Mesenchymal stem cell (in vitro differentiated cells and primary cell): ENCODE results near the gene CAMK1D.

Source experiments
- DNase-seq: peaks from one replicate; pipeline ENCODE4 v3.0.0-alpha.2; 2013
- H2AFZ ChIP-seq: one replicate; pipeline ENCODE4 v1.6.1; 2013; ENCODE audit warnings: low read depth, mild to moderate bottlenecking, control low read depth, inconsistent platforms, low read length, moderate library complexity
- H2AK5ac ChIP-seq: 2 replicates; pipeline ENCODE4 v1.6.1; 2013; ENCODE audit warnings: low read length, moderate library complexity, mild to moderate bottlenecking, inconsistent platforms; ENCODE audit not compliant: severe bottlenecking
- H2BK120ac ChIP-seq: one replicate; pipeline ENCODE4 v1.6.1; 2013; ENCODE audit warnings: low read depth, mild to moderate bottlenecking, inconsistent platforms, low read length, moderate library complexity
- H2BK12ac ChIP-seq, 2 experiments: one replicate each; pipeline ENCODE4 v1.6.1; 2013; ENCODE audit warnings: inconsistent platforms in 2 of 2, low read length in 2 of 2, mild to moderate bottlenecking in 2 of 2, moderate library complexity in 2 of 2, control low read depth in 1 of 2
- H2BK15ac ChIP-seq: one replicate; pipeline ENCODE4 v1.6.1; 2013; ENCODE audit warnings: mild to moderate bottlenecking, low read depth, inconsistent platforms; ENCODE audit not compliant: poor library complexity, severe bottlenecking
- H2BK5ac ChIP-seq: 2 replicates; pipeline ENCODE4 v1.6.1; 2013; ENCODE audit warnings: low read depth, mild to moderate bottlenecking, low read length, control low read depth, inconsistent platforms; ENCODE audit not compliant: poor library complexity, severe bottlenecking
- H3K14ac ChIP-seq, 2 experiments: one replicate each; pipeline ENCODE4 v1.6.1; 2013; ENCODE audit warnings: inconsistent platforms in 2 of 2, low read length in 2 of 2, control low read depth in 1 of 2, mild to moderate bottlenecking in 1 of 2, moderate library complexity in 1 of 2
- H3K18ac ChIP-seq, 2 experiments: one replicate each; pipeline ENCODE4 v1.6.1; 2013; ENCODE audit warnings: inconsistent platforms in 2 of 2, low read length in 2 of 2, control low read depth in 1 of 2, low read depth in 1 of 2, mild to moderate bottlenecking in 1 of 2
- H3K23ac ChIP-seq, 2 experiments: one replicate each; pipeline ENCODE4 v1.6.1; 2013; ENCODE audit warnings: inconsistent platforms in 2 of 2, low read length in 2 of 2, mild to moderate bottlenecking in 2 of 2, moderate library complexity in 2 of 2, control low read depth in 1 of 2
- H3K27ac ChIP-seq: 2 replicates; pipeline ENCODE4 v1.5.1; 2013; ENCODE audit warnings: mild to moderate bottlenecking, moderate library complexity, low read length, control low read depth, inconsistent platforms; ENCODE audit not compliant: poor library complexity, severe bottlenecking
- H3K27me3 ChIP-seq, 2 experiments: 2 replicates each; pipeline versions ENCODE4 v1.6.1 to v1.7.0; 2013; ENCODE audit warnings: low read length in 2 of 2, mild to moderate bottlenecking in 2 of 2, moderate library complexity in 2 of 2, control low read depth in 1 of 2, inconsistent platforms in 1 of 2; ENCODE audit not compliant: control insufficient read depth in 1 of 2, insufficient read depth in 1 of 2
- H3K36me3 ChIP-seq, 2 experiments: 2 replicates each; pipeline versions ENCODE4 v1.6.1 to v1.7.0; 2013; ENCODE audit warnings: low read length in 2 of 2, control low read depth in 1 of 2, inconsistent platforms in 1 of 2, low read depth in 1 of 2, mild to moderate bottlenecking in 1 of 2; ENCODE audit not compliant: insufficient read depth in 2 of 2, control insufficient read depth in 1 of 2
- H3K4ac ChIP-seq, 2 experiments: one replicate each; pipeline ENCODE4 v1.6.1; 2013; ENCODE audit warnings: inconsistent platforms in 2 of 2, low read length in 2 of 2, mild to moderate bottlenecking in 2 of 2, moderate library complexity in 2 of 2, control low read depth in 1 of 2, low read depth in 1 of 2
- H3K4me1 ChIP-seq: 2 replicates; pipeline ENCODE4 v1.6.1; 2013; ENCODE audit warnings: low read depth, low read length, control low read depth; ENCODE audit not compliant: control insufficient read depth, insufficient read depth
- H3K4me2 ChIP-seq: 2 replicates; pipeline ENCODE4 v1.6.1; 2013; ENCODE audit warnings: low read length, mild to moderate bottlenecking, inconsistent platforms; ENCODE audit not compliant: poor library complexity, severe bottlenecking
- H3K4me3 ChIP-seq, 2 experiments: 2 replicates each; pipeline versions ENCODE4 v1.5.1 to v1.7.0; 2013; ENCODE audit warnings: low read length in 2 of 2, mild to moderate bottlenecking in 2 of 2, control low read depth in 1 of 2, low read depth in 1 of 2; ENCODE audit not compliant: insufficient read depth in 1 of 2
- H3K79me1 ChIP-seq: replicated peaks from 2 replicates; pipeline ENCODE4 v1.6.1; 2013; ENCODE audit warnings: mild to moderate bottlenecking, control low read depth, low read length, inconsistent platforms; ENCODE audit not compliant: poor library complexity, severe bottlenecking
- H3K9ac ChIP-seq: 2 replicates; pipeline ENCODE4 v1.7.0; 2013; ENCODE audit warnings: mild to moderate bottlenecking, low read length, moderate library complexity
- H3K9me3 ChIP-seq: 2 replicates; pipeline ENCODE4 v1.7.0; 2013; ENCODE audit warnings: mild to moderate bottlenecking, low read length; ENCODE audit not compliant: control insufficient read depth
- H4K8ac ChIP-seq: one replicate; pipeline ENCODE4 v1.6.1; 2013; ENCODE audit warnings: inconsistent platforms, mild to moderate bottlenecking, low read length, moderate library complexity
- H4K91ac ChIP-seq: one replicate; pipeline ENCODE4 v1.6.1; 2013; ENCODE audit warnings: mild to moderate bottlenecking, low read length, inconsistent platforms
- WGBS: methylation state at CpG from one replicate; pipeline ENCODE4 v1.1.7; 2013; ENCODE audit warnings: mixed read lengths; 5-methylcytosine and 5-hydroxymethylcytosine counted together

Gene CAMK1D

DNA sequence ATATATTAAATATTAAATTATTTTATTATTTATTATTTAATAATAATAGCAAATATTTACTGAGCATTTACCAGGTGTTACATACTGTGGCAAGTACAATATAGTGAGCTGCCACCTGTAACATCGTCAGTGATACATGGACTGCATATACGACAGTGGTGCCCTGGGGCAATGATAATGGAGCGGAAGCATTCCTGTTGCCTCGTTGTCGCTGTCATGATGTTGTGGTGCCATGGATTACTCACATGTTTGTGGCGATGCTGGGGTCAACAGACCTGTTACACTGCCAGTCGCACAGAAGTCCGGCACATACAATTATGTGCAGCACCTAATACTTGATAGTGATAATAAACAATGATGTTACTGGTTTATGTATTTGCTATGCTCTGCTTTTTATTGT is 20.6 kb downstream of the CAMK1D start:
- Histone ChIP-seq H3K23ac (no peak overlapping the region), H3K79me1 (peaks cover 18% of the 10 kb centered on the region), H4K91ac (no peak overlapping the region), H3K9ac (no peak overlapping the region), H2BK15ac (no peak overlapping the region), H3K9me3 (no peaks in the 10 kb centered on the region), H4K8ac (no peak overlapping the region), H3K27ac (no peak overlapping the region), H3K4me1 (peaks cover 8% of the 10 kb centered on the region), H2BK120ac (no peak overlapping the region), H3K4ac (no peak overlapping the region), H3K14ac (no peak overlapping the region), H2BK12ac (no peak overlapping the region), H3K4me3 (no peak overlapping the region), H2AK5ac (no peak overlapping the region), H3K18ac (no peak overlapping the region), H2BK5ac (no peak overlapping the region), H2AFZ (no peak overlapping the region), H3K36me3 (peaks cover 0 to 4% of the 10 kb centered on the region in 2 experiments), H3K4me2 (no peak overlapping the region), H3K27me3 (no peaks in the 10 kb centered on the region)
- DNase-seq, result no peak
- 95% methylated on average over 6 of the region's 8 CpGs for WGBS

DNA sequence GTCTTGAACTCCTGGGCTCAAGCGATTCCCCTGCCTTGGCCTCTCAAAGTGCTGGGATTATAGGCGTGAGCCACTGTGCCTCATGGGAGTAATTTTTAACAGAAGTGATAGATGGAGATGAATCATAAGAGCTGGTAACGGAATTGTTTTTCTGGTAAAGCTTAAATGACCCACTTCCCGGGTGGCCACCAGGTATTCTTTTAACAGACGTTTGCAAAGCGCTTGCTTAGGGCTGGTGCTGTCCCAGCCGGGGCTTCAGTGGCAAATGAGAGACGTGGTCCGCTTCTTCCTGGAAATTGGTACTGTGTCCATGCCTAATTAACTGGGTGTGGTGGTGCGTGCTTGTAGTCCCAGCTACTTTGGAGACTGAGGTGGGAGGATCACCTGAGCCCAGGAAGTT is 23.5 kb downstream of the CAMK1D start:
- Histone ChIP-seq H3K14ac (no peak overlapping the region), H3K23ac (no peak overlapping the region), H3K18ac (no peak overlapping the region), H2BK12ac (no peak overlapping the region), H3K9ac (no peak overlapping the region), H2BK15ac (no peak overlapping the region), H2AFZ (no peak overlapping the region), H3K9me3 (no peaks in the 10 kb centered on the region), H2BK120ac (no peak overlapping the region), H2BK5ac (peak overlapping the region; percentile 35), H4K91ac (no peak overlapping the region), H3K4ac (no peak overlapping the region), H4K8ac (no peak overlapping the region), H3K27me3 (no peaks in the 10 kb centered on the region), H3K4me1 (peaks cover 3% of the 10 kb centered on the region), H3K79me1 (peaks cover 21% of the 10 kb centered on the region), H3K4me3 (no peak overlapping the region), H3K27ac (no peak overlapping the region), H2AK5ac (no peak overlapping the region), H3K36me3 (peaks cover 0 to 4% of the 10 kb centered on the region in 2 experiments), H3K4me2 (no peak overlapping the region)
- no peak for DNase-seq
- 83% methylated on average over 10 of the region's 10 CpGs for WGBS

- H2BK5ac ChIP-seq, result no peak overlapping the region
- H4K8ac ChIP-seq, result no peak overlapping the region
- no peak overlapping the region for H3K18ac ChIP-seq
- H3K27ac ChIP-seq, result no peak overlapping the region
- peak; percentile 39 for DNase-seq
- whole genome bisulfite sequencing, result 73% methylated on average over 11 of the region's 11 CpGs
- no peak overlapping the region for H3K4me3 ChIP-seq
- no peak overlapping the region for H2AK5ac ChIP-seq
- no peak overlapping the region for H4K91ac ChIP-seq
- H3K4me1 ChIP-seq, result peaks cover 5% of the 10 kb centered on the region
- H3K4me2 ChIP-seq, result no peak overlapping the region
- H3K14ac ChIP-seq, result no peak overlapping the region
- peaks cover 23% of the 10 kb centered on the region for H3K79me1 ChIP-seq
- no peak overlapping the region for H2AFZ ChIP-seq
- no peak overlapping the region for H3K4ac ChIP-seq
- H3K23ac ChIP-seq, result no peak overlapping the region
- no peak overlapping the region for H2BK15ac ChIP-seq
- H3K36me3 ChIP-seq, result peaks cover 0 to 4% of the 10 kb centered on the region in 2 experiments
- H3K9me3 ChIP-seq, result no peaks in the 10 kb centered on the region
- no peak overlapping the region for H2BK120ac ChIP-seq
- no peak overlapping the region for H3K9ac ChIP-seq
- no peak overlapping the region for H2BK12ac ChIP-seq
- no peaks in the 10 kb centered on the region for H3K27me3 ChIP-seq
These were observed 25.7 kb downstream of the CAMK1D start for GRCh38 chr10:12375076-12375504.

DNA sequence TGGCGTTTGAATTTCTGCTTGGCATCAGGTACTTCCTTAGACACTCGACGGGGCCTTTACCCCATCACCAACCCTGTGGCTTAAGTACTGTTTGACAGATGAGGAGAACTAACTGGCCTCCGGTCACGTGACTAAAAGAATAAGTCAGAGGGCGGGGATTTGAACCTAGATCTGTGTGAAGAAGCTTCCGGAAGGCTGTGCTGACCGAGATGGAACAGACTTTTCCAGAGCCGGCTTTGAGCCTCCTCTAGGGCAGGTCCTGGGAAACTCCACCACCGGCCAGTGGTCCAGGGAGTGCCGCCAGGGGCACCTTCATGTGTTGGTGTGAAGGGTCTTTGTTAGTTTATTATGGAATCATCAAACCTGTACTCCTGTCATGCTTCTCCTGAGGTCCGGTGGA is 26.9 kb downstream of the CAMK1D start:
- H3K4ac ChIP-seq, result no peak overlapping the region
- no peak overlapping the region for H2AFZ ChIP-seq
- no peaks in the 10 kb centered on the region for H3K27me3 ChIP-seq
- H3K9ac ChIP-seq, result no peak overlapping the region
- H3K14ac ChIP-seq, result no peak overlapping the region
- no peak overlapping the region for H4K8ac ChIP-seq
- H2BK120ac ChIP-seq, result no peak overlapping the region
- H2BK5ac ChIP-seq, result no peak overlapping the region
- no peaks in the 10 kb centered on the region for H3K36me3 ChIP-seq
- no peak overlapping the region for H3K23ac ChIP-seq
- no peak overlapping the region for H3K4me3 ChIP-seq
- H2AK5ac ChIP-seq, result no peak overlapping the region
- H3K18ac ChIP-seq, result no peak overlapping the region
- no peak for DNase-seq
- H3K4me2 ChIP-seq, result no peak overlapping the region
- WGBS, result 91% methylated on average over 12 of the region's 12 CpGs
- H2BK12ac ChIP-seq, result no peak overlapping the region
- H4K91ac ChIP-seq, result no peak overlapping the region
- H2BK15ac ChIP-seq, result no peak overlapping the region
- peaks cover 24% of the 10 kb centered on the region for H3K79me1 ChIP-seq
- no peaks in the 10 kb centered on the region for H3K9me3 ChIP-seq
- no peak overlapping the region for H3K27ac ChIP-seq
- H3K4me1 ChIP-seq, result peaks cover 5% of the 10 kb centered on the region
